Fibroblast of lung (primary cell): ENCODE data around the gene MCRIP2. TPM values are rescaled to one million over a fixed set of nuclear protein-coding genes. Genes with fewer than 3 reads are reported as not detected.
A peak's percentile ranks its signal among the peaks of the same experiment; 100 is the strongest.

Experiments
- DNase-seq, 2 donors: peaks; one replicate each; pipeline versions ENCODE4 v3.0.0 to v3.0.0-alpha.2; 2010; ENCODE audit warnings: low read depth in 2 of 2
- H2AFZ ChIP-seq: 2 replicates; pipeline ENCODE4 v1.5.1; 2012; ENCODE audit warnings: low read length, control low read depth, inconsistent platforms
- H3K27ac ChIP-seq: 2 replicates; pipeline ENCODE4 v1.5.1; 2011; ENCODE audit warnings: low read length, control low read depth; ENCODE audit not compliant: insufficient read depth
- H3K27me3 ChIP-seq: 2 replicates; pipeline ENCODE4 v1.5.1; 2011; ENCODE audit warnings: mild to moderate bottlenecking, low read length; ENCODE audit not compliant: control insufficient read depth, insufficient read depth
- H3K36me3 ChIP-seq: 2 replicates; pipeline ENCODE4 v1.5.1; 2011; ENCODE audit warnings: low read length; ENCODE audit not compliant: control insufficient read depth, insufficient read depth
- H3K4me1 ChIP-seq: 2 replicates; pipeline ENCODE4 v1.5.1; 2011; ENCODE audit warnings: low read length; ENCODE audit not compliant: control insufficient read depth, insufficient read depth; ENCODE audit errors: extremely low read depth
- H3K4me2 ChIP-seq: 2 replicates; pipeline ENCODE4 v1.5.1; 2011; ENCODE audit warnings: low read length, control low read depth; ENCODE audit not compliant: insufficient read depth; ENCODE audit errors: extremely low read depth
- H3K4me3 ChIP-seq, 4 experiments: fragments of 200-600 bp in 1 of 4; sonication (generic) in 1 of 4; replicated peaks in 1 of 4; 2 replicates each; pipeline ENCODE4 v1.5.1; 2011 to 2016; ENCODE audit warnings: low read length in 4 of 4, low read depth in 3 of 4, mild to moderate bottlenecking in 3 of 4, control low read depth in 2 of 4, inconsistent platforms in 1 of 4, mixed read lengths in 1 of 4; ENCODE audit not compliant: insufficient read depth in 1 of 4; ENCODE audit errors: control extremely low read depth in 1 of 4
- H3K79me2 ChIP-seq: 2 replicates; pipeline ENCODE4 v1.5.1; 2012; ENCODE audit warnings: mild to moderate bottlenecking, low read length, inconsistent platforms; ENCODE audit not compliant: control insufficient read depth, insufficient read depth
- H3K9ac ChIP-seq: 2 replicates; pipeline ENCODE4 v1.5.1; 2011; ENCODE audit warnings: mild to moderate bottlenecking, low read length, control low read depth; ENCODE audit not compliant: insufficient read depth
- H3K9me3 ChIP-seq: 2 replicates; pipeline ENCODE4 v1.5.1; 2012; ENCODE audit warnings: low read depth, low read length; ENCODE audit not compliant: control insufficient read depth, insufficient read depth
- H4K20me1 ChIP-seq: 2 replicates; pipeline ENCODE4 v1.5.1; 2011; ENCODE audit warnings: low read length; ENCODE audit not compliant: control insufficient read depth, insufficient read depth; ENCODE audit errors: extremely low read depth
- EZH2 ChIP-seq: IDR thresholded peaks from 2 replicates; pipeline ENCODE4 v1.5.1; 2012; ENCODE audit warnings: low read length, control low read depth, mild to moderate bottlenecking; ENCODE audit errors: missing control alignments
- polyA plus RNA-seq, 2 donors: library from polyadenylated mRNA; depleted of rRNA in 1 of 2; stranded (reverse) in 1 of 2; unstranded in 1 of 2; fragments of >200 nt; gene quantifications; 2 replicates each; pipeline ENCODE4 v1.2.1, GENCODE V29; 2011 to 2012; ENCODE audit warnings: missing spikeins in 1 of 2
- total RNA-seq: library from RNA; depleted of rRNA; stranded (reverse); fragments of >200 nt; gene quantifications from 2 replicates; pipeline ENCODE4 v1.2.1, GENCODE V29; 2014
- TF ChIP-seq, protein P1 (sequence below), 2 donors: IDR thresholded peaks in 1 of 2; conservative IDR thresholded peaks in 1 of 2; 1 replicate in 1 of 2; 2 replicates in 1 of 2; pipeline ENCODE4 v1.5.1; 2011 to 2012; ENCODE audit warnings: low read length in 2 of 2, control low read depth in 1 of 2, inconsistent platforms in 1 of 2, low read depth in 1 of 2, mild to moderate bottlenecking in 1 of 2

The MCRIP2 gene
- total and polyA plus RNA-seq, 2 donors (not counting 1 experiment from before 2014, with no cell fraction given), result 2.8 to 18.0 TPM

DNA sequence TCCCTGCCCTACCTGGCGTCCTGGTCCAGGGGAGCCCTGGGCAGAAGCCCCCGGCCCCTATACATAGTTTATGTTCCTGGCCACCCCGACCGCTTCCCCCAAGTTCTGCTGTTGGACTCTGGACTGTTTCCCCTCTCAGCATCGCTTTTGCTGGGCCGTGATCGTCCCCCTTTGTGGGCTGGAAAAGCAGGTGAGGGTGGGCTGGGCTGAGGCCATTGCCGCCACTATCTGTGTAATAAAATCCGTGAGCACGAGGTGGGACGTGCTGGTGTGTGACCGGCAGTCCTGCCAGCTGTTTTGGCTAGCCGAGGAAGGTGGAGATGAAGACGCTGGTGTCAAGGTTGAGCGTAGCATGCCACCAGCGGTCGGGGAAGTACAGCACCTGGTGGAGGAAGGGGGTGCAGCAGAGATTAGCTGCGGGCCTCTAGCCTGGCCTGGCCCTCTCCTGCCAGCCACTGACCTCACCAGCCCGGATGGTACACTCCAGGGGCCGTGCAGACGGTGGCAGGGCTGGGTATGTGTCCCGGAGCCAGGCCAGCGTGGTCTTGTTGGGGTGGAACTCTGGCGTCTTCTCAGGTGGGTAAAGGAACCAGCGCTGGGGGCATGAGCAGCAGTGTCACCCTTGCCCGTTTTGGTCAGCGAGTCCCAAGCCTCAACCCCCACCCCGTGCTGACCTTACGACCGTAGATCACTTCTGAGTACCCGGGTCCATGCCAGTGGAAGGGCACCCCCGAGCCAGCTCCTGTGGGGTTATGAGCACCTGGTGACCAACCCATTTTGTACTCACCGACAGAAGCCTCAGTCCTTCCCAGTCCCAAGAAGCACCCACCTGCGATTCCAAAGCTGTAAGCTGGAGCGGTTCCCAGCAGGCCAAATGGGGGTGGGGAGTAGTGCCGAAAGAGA, 41.1 kb downstream of the MCRIP2 start:
- Histone ChIP-seq H3K4me3 (peak overlapping the region in 3 of 4 experiments; percentile 11 to 85 (median 58)), H3K9ac (no peak overlapping the region), H4K20me1 (no peaks in the 10 kb centered on the region), H3K79me2 (peaks cover 31% of the 10 kb centered on the region), H2AFZ (no peak overlapping the region), H3K9me3 (no peaks in the 10 kb centered on the region), H3K4me2 (peak overlapping the region; percentile 62), H3K27ac (no peak overlapping the region), H3K27me3 (no peaks in the 10 kb centered on the region), H3K36me3 (peaks cover 37% of the 10 kb centered on the region), H3K4me1 (peaks cover 18% of the 10 kb centered on the region)
- no peak for DNase-seq
- TF ChIP-seq, protein P1, sequence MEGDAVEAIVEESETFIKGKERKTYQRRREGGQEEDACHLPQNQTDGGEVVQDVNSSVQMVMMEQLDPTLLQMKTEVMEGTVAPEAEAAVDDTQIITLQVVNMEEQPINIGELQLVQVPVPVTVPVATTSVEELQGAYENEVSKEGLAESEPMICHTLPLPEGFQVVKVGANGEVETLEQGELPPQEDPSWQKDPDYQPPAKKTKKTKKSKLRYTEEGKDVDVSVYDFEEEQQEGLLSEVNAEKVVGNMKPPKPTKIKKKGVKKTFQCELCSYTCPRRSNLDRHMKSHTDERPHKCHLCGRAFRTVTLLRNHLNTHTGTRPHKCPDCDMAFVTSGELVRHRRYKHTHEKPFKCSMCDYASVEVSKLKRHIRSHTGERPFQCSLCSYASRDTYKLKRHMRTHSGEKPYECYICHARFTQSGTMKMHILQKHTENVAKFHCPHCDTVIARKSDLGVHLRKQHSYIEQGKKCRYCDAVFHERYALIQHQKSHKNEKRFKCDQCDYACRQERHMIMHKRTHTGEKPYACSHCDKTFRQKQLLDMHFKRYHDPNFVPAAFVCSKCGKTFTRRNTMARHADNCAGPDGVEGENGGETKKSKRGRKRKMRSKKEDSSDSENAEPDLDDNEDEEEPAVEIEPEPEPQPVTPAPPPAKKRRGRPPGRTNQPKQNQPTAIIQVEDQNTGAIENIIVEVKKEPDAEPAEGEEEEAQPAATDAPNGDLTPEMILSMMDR (conservative IDR thresholded peaks at IDR 0.05 in 1 of 2, IDR thresholded peaks at IDR 0.05 in 1 of 2; ENCODE audit: low read depth in 1 of 2, low read length in 2 of 2), result no peak
- no peak for TF ChIP-seq EZH2

DNA sequence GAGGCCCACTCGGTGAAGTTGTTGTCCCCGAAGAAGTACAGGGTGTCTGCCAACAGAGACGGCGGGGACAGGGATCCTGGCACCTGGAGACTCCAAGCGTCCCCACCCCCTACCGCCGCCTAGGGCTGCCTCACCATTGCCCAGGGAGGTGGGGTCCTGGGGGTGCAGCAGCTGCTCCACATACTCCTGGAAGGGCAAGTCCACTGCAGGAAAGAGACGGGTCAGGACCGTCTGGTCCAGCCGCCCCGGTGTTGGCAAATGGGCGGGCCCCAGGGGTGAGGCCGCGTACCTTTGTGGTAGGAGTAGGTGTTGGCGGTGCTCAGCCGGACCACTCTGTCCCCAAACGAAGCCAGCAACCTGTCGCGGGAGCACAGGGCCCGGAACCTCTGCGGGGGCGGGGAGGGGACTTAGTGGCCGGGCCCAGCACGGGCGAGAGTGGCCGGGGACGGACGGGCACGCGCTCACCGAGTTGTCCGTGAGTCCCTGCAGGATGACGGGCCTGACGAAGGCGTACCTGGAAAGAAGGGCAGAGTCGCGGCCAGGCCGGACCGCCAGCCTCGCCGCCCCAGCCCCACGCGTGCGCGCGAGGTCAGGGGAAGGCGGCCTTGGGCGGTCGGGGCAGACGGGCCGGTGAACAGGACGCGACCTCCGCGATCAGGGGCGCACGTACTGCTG, 41.9 kb downstream of the MCRIP2 start:
- Histone ChIP-seq H4K20me1 (no peaks in the 10 kb centered on the region), H3K79me2 (peaks cover 31% of the 10 kb centered on the region), H3K4me1 (peaks cover 18% of the 10 kb centered on the region), H3K9me3 (no peaks in the 10 kb centered on the region), H3K9ac (peak overlapping the region; percentile 40), H3K27ac (peak overlapping the region; percentile 53), H3K36me3 (peaks cover 38% of the 10 kb centered on the region), H3K4me2 (peak overlapping the region; percentile 62), H3K27me3 (no peaks in the 10 kb centered on the region), H2AFZ (no peak overlapping the region), H3K4me3 (peak overlapping the region; percentile 42 to 63 (median 52))
- TF ChIP-seq, protein P1 (conservative IDR thresholded peaks at IDR 0.05 in 1 of 2, IDR thresholded peaks at IDR 0.05 in 1 of 2; ENCODE audit: low read depth in 1 of 2, low read length in 2 of 2), result no peak
- TF ChIP-seq EZH2, result no peak
- DNase-seq, result no peak
